MM.1S (cell line): ENCODE measurements around the gene CSTPP1.

Experiments used
- DNase-seq: peaks from one replicate; pipeline ENCODE4 v3.0.0-alpha.2; 2015
- H2AFZ ChIP-seq: fragments of 300-600 bp; sonication (generic); 2 replicates; pipeline ENCODE4 v1.6.0; 2016; ENCODE audit warnings: antibody characterized with exemption, low read length
- H3F3A ChIP-seq: fragments of 300-600 bp; sonication (generic); 2 replicates; pipeline ENCODE4 v1.6.1; 2016; ENCODE audit warnings: mild to moderate bottlenecking, antibody characterized with exemption, low read length, moderate library complexity, mixed read lengths; ENCODE audit not compliant: insufficient read depth
- H3K27ac ChIP-seq: fragments of 300-600 bp; sonication (generic); 2 replicates; pipeline ENCODE4 v1.5.1; 2016; ENCODE audit warnings: mild to moderate bottlenecking, low read length
- H3K27me3 ChIP-seq: fragments of 300-600 bp; sonication (generic); replicated peaks from 2 replicates; pipeline ENCODE4 v1.6.0; 2016; ENCODE audit warnings: low read length; ENCODE audit not compliant: insufficient read depth
- H3K36me3 ChIP-seq: fragments of 300-600 bp; sonication (generic); replicated peaks from 2 replicates; pipeline ENCODE4 v1.6.1; 2016; ENCODE audit warnings: mild to moderate bottlenecking, low read length, mixed read lengths; ENCODE audit not compliant: insufficient read depth
- H3K4me1 ChIP-seq: fragments of 300-600 bp; sonication (generic); 2 replicates; pipeline ENCODE4 v1.6.1; 2016; ENCODE audit warnings: low read length, mixed read lengths
- H3K4me2 ChIP-seq: fragments of 300-600 bp; sonication (generic); 2 replicates; pipeline ENCODE4 v1.6.0; 2016; ENCODE audit warnings: low read depth, low read length
- H3K4me3 ChIP-seq: fragments of 300-600 bp; sonication (generic); 2 replicates; pipeline ENCODE4 v1.5.1; 2016; ENCODE audit warnings: low read length, mixed read lengths
- H3K79me2 ChIP-seq: fragments of 300-600 bp; sonication (generic); 2 replicates; pipeline ENCODE4 v1.6.1; 2016; ENCODE audit warnings: mixed run types, low read length, mixed read lengths
- H3K9ac ChIP-seq: fragments of 300-600 bp; sonication (generic); 2 replicates; pipeline ENCODE4 v1.6.1; 2016; ENCODE audit warnings: low read length, mixed read lengths
- H3K9me2 ChIP-seq: fragments of 300-600 bp; sonication (generic); replicated peaks from 2 replicates; pipeline ENCODE4 v1.6.1; 2016; ENCODE audit warnings: mild to moderate bottlenecking, low read length, mixed read lengths; ENCODE audit not compliant: insufficient read depth
- H3K9me3 ChIP-seq: fragments of 300-600 bp; sonication (generic); replicated peaks from 2 replicates; pipeline ENCODE4 v1.6.1; 2016; ENCODE audit warnings: mild to moderate bottlenecking, low read length, mixed read lengths; ENCODE audit not compliant: insufficient read depth
- H4K20me1 ChIP-seq: fragments of 300-600 bp; sonication (generic); 2 replicates; pipeline ENCODE4 v1.6.1; 2016; ENCODE audit warnings: mild to moderate bottlenecking, low read length, moderate library complexity, mixed read lengths; ENCODE audit not compliant: insufficient read depth
- CTCF ChIP-seq: fragments of 300-600 bp; sonication (generic); IDR thresholded peaks from 2 replicates; pipeline ENCODE4 v1.5.1; 2016; ENCODE audit warnings: antibody characterized with exemption, low read length, mixed read lengths
- EZH2 ChIP-seq: fragments of 300-600 bp; sonication (generic); optimal IDR thresholded peaks from 2 replicates; pipeline ENCODE3; 2017; ENCODE audit warnings: low read depth, mild to moderate bottlenecking, antibody characterized with exemption, low read length, mixed read lengths
- EZH2phosphoT487 ChIP-seq: fragments of 300-600 bp; sonication (generic); IDR thresholded peaks from 2 replicates; pipeline ENCODE4 v1.6.1; 2018; ENCODE audit warnings: antibody characterized with exemption, low read length

CSTPP1 gene

GRCh38 chr11:47132490-47132889, 195.9 kb downstream of the CSTPP1 start:
- Histone ChIP-seq H2AFZ (no peak overlapping the region), H3K9me2 (no peaks in the 10 kb centered on the region), H3K4me1 (no peaks in the 10 kb centered on the region), H3K4me2 (no peak overlapping the region), H3K79me2 (no peaks in the 10 kb centered on the region), H3K4me3 (no peak overlapping the region), H3K9me3 (no peaks in the 10 kb centered on the region), H3K9ac (no peak overlapping the region), H3K27ac (no peak overlapping the region), H3F3A (no peaks in the 10 kb centered on the region), H3K27me3 (no peaks in the 10 kb centered on the region), H3K36me3 (no peaks in the 10 kb centered on the region), H4K20me1 (no peaks in the 10 kb centered on the region)
- TF ChIP-seq EZH2 (no peak), CTCF (no peak), EZH2phosphoT487 (no peak)
- DNase-seq, result no peak

- Histone ChIP-seq H3F3A (no peaks in the 10 kb centered on the region), H4K20me1 (no peaks in the 10 kb centered on the region), H3K36me3 (no peaks in the 10 kb centered on the region), H3K9ac (no peak overlapping the region), H3K79me2 (no peaks in the 10 kb centered on the region), H3K4me1 (no peaks in the 10 kb centered on the region), H3K9me2 (no peaks in the 10 kb centered on the region), H3K27me3 (no peaks in the 10 kb centered on the region), H3K27ac (no peak overlapping the region), H3K4me2 (no peak overlapping the region), H3K4me3 (no peak overlapping the region), H2AFZ (no peak overlapping the region), H3K9me3 (no peaks in the 10 kb centered on the region)
- no peak for DNase-seq
- no peak for TF ChIP-seq EZH2
- TF ChIP-seq CTCF, result no peak
- no peak for TF ChIP-seq EZH2phosphoT487
Measured at GRCh38 chr11:47132981-47133380, 196.4 kb downstream of the CSTPP1 start.

- Histone ChIP-seq H3K9ac (no peak overlapping the region), H4K20me1 (no peaks in the 10 kb centered on the region), H2AFZ (no peak overlapping the region), H3K4me1 (no peaks in the 10 kb centered on the region), H3K4me2 (no peak overlapping the region), H3K27me3 (no peaks in the 10 kb centered on the region), H3K36me3 (no peaks in the 10 kb centered on the region), H3K9me3 (no peaks in the 10 kb centered on the region), H3K9me2 (no peaks in the 10 kb centered on the region), H3F3A (no peaks in the 10 kb centered on the region), H3K79me2 (no peaks in the 10 kb centered on the region), H3K27ac (no peak overlapping the region), H3K4me3 (no peak overlapping the region)
- no peak for DNase-seq
- TF ChIP-seq CTCF (no peak), EZH2phosphoT487 (no peak), EZH2 (no peak)
Measured at GRCh38 chr11:47136327-47136726, 199.8 kb downstream of the CSTPP1 start.

GRCh38 chr11:47136921-47137320, 200.4 kb downstream of the CSTPP1 start:
- H3K9me2 ChIP-seq, result no peaks in the 10 kb centered on the region
- no peak for DNase-seq

More at GRCh38 chr11:47136921-47137320, 200.4 kb downstream of the CSTPP1 start:
- H3K9ac ChIP-seq, result no peak overlapping the region
- H3K79me2 ChIP-seq, result no peaks in the 10 kb centered on the region
- no peak overlapping the region for H3K4me2 ChIP-seq
- TF ChIP-seq EZH2 (no peak), CTCF (no peak), EZH2phosphoT487 (no peak)
- no peaks in the 10 kb centered on the region for H4K20me1 ChIP-seq
- H3K27me3 ChIP-seq, result no peaks in the 10 kb centered on the region
- H3K9me3 ChIP-seq, result no peaks in the 10 kb centered on the region
- no peaks in the 10 kb centered on the region for H3K36me3 ChIP-seq
- no peak overlapping the region for H3K4me3 ChIP-seq
- no peak overlapping the region for H2AFZ ChIP-seq
- no peaks in the 10 kb centered on the region for H3F3A ChIP-seq
- H3K27ac ChIP-seq, result no peak overlapping the region
- no peaks in the 10 kb centered on the region for H3K4me1 ChIP-seq
